ENCODE results near the gene SLC4A1. TPM values are rescaled to one million over a fixed set of nuclear protein-coding genes. Genes with fewer than 3 reads are reported as not detected.
A peak's percentile ranks its signal among the peaks of the same experiment; 100 is the strongest.

Gene SLC4A1
- under 1 TPM in 2 of 4 donors, not detected in 2; 0.11 to 0.20 TPM for total RNA-seq

DNA sequence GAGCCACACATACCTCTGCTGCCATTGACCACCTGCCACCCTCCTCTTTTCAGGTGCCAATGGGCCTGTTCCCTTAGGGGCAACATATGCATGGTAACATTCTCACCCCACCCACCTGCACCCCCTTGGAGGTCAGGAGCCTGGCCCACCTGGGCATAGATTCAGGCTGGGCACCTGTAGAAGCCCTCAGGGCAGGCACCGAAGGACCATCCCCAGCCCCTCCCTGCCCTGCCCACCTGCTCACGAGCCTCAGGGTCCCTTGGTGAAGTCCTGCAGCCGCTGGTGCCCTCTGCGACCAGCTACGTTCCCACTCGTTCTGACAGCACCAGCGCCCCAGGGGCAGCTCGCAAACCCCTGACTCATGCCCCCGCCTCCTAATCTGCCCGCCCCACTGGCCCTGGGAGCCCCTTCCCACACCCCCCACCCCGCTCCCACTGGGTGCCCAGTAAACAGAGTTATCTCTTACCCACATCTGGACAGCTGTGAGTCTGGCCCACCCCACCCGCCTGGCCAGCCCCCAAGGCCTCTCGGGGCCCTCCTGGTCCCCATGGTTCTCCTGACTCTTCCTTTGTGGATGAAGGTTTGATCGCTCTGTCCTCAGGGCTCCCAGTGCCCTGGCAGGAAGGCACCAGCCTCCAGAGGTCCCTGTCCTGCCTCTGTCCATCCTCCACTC is at the start of gene SLC4A1:
Gene SLC4A1 (minus strand): TSS at position 318 of the 673 bp plus-strand sequence. CDS start 5,269 bp downstream, outside the sequence.
- no peaks in the 10 kb centered on the region for H3K9me3 ChIP-seq
- TF ChIP-seq POLR2A (IDR thresholded peaks at IDR 0.05) = no peak
- TF ChIP-seq, protein P1, sequence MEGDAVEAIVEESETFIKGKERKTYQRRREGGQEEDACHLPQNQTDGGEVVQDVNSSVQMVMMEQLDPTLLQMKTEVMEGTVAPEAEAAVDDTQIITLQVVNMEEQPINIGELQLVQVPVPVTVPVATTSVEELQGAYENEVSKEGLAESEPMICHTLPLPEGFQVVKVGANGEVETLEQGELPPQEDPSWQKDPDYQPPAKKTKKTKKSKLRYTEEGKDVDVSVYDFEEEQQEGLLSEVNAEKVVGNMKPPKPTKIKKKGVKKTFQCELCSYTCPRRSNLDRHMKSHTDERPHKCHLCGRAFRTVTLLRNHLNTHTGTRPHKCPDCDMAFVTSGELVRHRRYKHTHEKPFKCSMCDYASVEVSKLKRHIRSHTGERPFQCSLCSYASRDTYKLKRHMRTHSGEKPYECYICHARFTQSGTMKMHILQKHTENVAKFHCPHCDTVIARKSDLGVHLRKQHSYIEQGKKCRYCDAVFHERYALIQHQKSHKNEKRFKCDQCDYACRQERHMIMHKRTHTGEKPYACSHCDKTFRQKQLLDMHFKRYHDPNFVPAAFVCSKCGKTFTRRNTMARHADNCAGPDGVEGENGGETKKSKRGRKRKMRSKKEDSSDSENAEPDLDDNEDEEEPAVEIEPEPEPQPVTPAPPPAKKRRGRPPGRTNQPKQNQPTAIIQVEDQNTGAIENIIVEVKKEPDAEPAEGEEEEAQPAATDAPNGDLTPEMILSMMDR (IDR thresholded peaks at IDR 0.05 in 4 of 5, conservative IDR thresholded peaks at IDR 0.05 in 1 of 5) = no peak
- intact Hi-C loops (cut with DNase I; ENCODE audit: low total_unique reads) = no loop called here
- DNase-seq (no peak), ATAC-seq (no peak)
- no peaks in the 10 kb centered on the region for H3K36me3 ChIP-seq
- no peaks in the 10 kb centered on the region for H3K4me1 ChIP-seq
- no peaks in the 10 kb centered on the region for H3K27me3 ChIP-seq
- no peak within 1 kb of the TSS for H3K4me3 ChIP-seq
- no peak within 1 kb of the TSS for H3K27ac ChIP-seq
- in situ Hi-C loops (cut with MboI; ENCODE audit: low sequenced_read_pairs in 4 of 4) = no loop called here

DNA sequence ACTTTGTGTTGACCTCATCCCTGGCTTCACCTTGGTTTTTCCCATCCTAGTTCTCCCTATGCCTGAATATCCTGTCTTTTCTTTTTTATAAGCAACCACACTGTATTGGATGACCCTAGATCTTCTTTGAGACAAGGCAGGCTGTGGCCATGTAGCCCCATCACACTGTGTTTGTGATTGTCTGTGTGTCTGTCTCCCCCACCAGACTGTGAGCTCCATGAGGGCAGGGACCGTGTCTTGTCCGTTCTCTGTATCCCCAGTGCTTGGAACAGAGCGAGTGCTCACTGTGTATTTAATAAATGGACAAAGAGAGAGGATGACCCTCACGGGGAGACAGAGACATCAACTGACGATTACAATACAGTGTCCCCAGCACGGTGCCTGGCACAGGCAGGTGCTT is 49.6 kb upstream of the SLC4A1 start:
- no peak overlapping the region for H3K27ac ChIP-seq
- no peak for DNase-seq
- peaks cover 0 to 4% of the 10 kb centered on the region in 2 donors for H3K4me1 ChIP-seq
- in situ Hi-C loops (cut with MboI; ENCODE audit: low sequenced_read_pairs in 4 of 4) = no loop called here
- H3K27me3 ChIP-seq = peaks cover 36 to 40% (median 39%) of the 10 kb centered on the region in 3 donors
- intact Hi-C loops (cut with DNase I; ENCODE audit: low total_unique reads) = no loop called here
- TF ChIP-seq, protein P1 (IDR thresholded peaks at IDR 0.05 in 4 of 5, conservative IDR thresholded peaks at IDR 0.05 in 1 of 5) = no peak
- no peak for TF ChIP-seq POLR2A (IDR thresholded peaks at IDR 0.05)
- H3K36me3 ChIP-seq = peaks cover 0 to 36% of the 10 kb centered on the region in 2 donors
- ATAC-seq = no peak
- H3K9me3 ChIP-seq = no peaks in the 10 kb centered on the region
- no peak overlapping the region for H3K4me3 ChIP-seq

DNA sequence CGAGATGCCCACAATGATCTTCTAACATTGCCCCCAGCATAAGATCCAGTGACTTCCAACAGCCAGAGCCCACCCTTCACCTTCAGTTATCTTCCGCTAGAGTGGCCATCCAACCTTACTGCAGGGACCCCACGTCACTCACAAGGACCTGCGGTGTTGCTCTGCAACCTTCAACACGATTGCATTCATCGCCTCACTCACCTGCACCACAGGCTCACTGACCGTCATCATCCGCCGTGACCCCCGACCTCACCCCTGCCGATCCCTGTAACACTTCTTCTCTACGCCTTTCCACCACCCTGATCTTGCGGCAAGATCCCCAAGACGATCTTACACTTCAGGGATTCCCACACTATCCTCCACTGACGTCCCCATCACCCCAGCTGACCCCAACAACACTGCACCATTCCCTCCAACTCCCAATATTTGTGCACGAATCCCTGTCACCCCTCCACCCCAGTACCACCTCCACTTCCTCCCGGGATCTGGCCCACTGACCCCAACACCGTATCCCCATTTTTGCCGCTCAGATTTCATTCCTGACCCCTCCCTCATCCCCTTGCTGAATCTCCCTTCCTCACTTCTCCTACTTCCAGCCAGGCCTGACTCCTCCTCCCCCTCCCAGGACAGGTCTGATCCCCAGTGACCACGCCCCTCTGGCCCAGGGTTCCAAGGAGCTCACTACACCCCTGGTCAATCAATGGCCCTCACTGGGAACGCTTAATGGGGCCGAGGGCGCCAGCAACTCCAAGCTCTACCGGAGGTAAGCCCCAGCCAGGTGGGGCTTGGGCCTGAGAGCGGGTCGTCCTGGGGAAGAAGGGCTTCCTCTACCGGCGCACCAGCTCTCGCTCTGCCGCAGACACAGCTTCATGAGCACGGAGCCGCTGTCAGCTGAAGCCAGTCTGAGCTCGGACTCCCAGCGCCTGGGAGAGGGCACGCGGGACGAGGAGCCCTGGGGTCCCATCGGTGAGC is 48.1 kb upstream of the SLC4A1 start:
- ATAC-seq (no peak), DNase-seq (no peak)
- no peak overlapping the region for H3K27ac ChIP-seq
- H3K36me3 ChIP-seq = peaks cover 0 to 21% of the 10 kb centered on the region in 2 donors
- TF ChIP-seq, protein P1 (IDR thresholded peaks at IDR 0.05 in 4 of 5, conservative IDR thresholded peaks at IDR 0.05 in 1 of 5) = no peak
- TF ChIP-seq POLR2A (IDR thresholded peaks at IDR 0.05) = no peak
- intact Hi-C loops (cut with DNase I; ENCODE audit: low total_unique reads) = no loop called here
- peaks cover 36 to 40% (median 39%) of the 10 kb centered on the region in 3 donors for H3K27me3 ChIP-seq
- in situ Hi-C loops (cut with MboI; ENCODE audit: low sequenced_read_pairs in 4 of 4) = no loop called here
- no peaks in the 10 kb centered on the region for H3K9me3 ChIP-seq
- H3K4me3 ChIP-seq = no peak overlapping the region
- H3K4me1 ChIP-seq = peaks cover 0 to 4% of the 10 kb centered on the region in 2 donors

DNA sequence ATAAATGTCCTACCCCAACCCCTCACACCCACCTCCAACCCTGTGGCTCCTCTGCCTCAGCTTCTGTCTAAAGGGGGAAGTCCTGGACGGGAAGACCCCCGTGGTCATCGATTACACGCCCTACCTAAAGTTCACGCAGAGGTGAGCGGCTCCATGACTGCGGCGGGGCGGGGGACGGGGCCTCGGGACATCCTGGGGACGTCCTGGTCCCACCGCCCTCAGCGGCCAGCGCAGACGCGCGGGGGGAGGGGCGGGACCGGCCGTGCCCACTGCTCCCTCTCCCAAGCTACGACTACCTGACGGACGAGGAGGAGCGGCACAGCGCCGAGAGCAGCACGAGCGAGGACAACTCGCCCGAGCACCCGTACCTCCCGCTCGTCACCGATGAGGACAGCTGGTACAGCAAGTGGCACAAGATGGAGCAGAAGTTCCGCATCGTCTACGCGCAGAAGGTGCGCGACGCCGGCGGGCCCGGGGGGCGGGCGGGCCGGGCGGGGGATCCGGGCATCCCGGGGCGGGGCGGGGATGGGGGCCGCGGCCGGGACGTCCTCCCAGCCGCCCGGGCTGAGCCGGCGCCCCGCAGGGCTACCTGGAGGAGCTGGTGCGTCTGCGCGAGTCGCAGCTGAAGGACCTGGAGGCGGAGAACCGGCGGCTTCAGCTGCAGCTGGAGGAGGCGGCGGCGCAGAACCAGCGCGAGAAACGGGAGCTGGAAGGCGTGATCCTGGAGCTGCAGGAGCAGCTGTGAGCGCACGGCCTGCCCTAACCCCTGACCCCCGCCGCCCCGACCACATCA is 47.1 kb upstream of the SLC4A1 start:
- DNase-seq (no peak), ATAC-seq (no peak)
- H3K36me3 ChIP-seq = peaks cover 0 to 11% of the 10 kb centered on the region in 2 donors
- in situ Hi-C loops (cut with MboI; ENCODE audit: low sequenced_read_pairs in 4 of 4) = no loop called here
- H3K27ac ChIP-seq = no peak overlapping the region
- H3K27me3 ChIP-seq = peaks cover 36 to 40% (median 39%) of the 10 kb centered on the region in 3 donors
- H3K9me3 ChIP-seq = no peaks in the 10 kb centered on the region
- peak overlapping the region in 1 of 4 donors; percentile 40 for H3K4me3 ChIP-seq
- TF ChIP-seq, protein P1 (IDR thresholded peaks at IDR 0.05 in 4 of 5, conservative IDR thresholded peaks at IDR 0.05 in 1 of 5) = no peak
- no peak for TF ChIP-seq POLR2A (IDR thresholded peaks at IDR 0.05)
- H3K4me1 ChIP-seq = peaks cover 0 to 4% of the 10 kb centered on the region in 2 donors
- intact Hi-C loops (cut with DNase I; ENCODE audit: low total_unique reads) = no loop called here
